Type B pancreatic cell (in vitro differentiated cells): ENCODE results near the gene PLA2R1. TPM values are rescaled to one million over a fixed set of nuclear protein-coding genes. Genes with fewer than 3 reads are reported as not detected.
"Not testable (repeated sequence)": the region's sequence is repeated elsewhere in the genome, so short reads cannot be mapped to it uniquely, and the experiment has no call there.

Experiments used
- DNase-seq: peaks from one replicate; pipeline ENCODE4 v3.0.0; 2021; ENCODE audit warnings: mixed read lengths; ENCODE audit not compliant: unreplicated experiment; ENCODE audit errors: extremely low spot score
- H3K27ac Mint-ChIP-seq: 2 replicates; pipeline ENCODE4 v1.8.0; 2021; ENCODE audit warnings: mild to moderate bottlenecking, mixed read lengths
- H3K27me3 Mint-ChIP-seq: 2 replicates; pipeline ENCODE4 v1.8.0; 2021; ENCODE audit warnings: mixed read lengths
- H3K36me3 Mint-ChIP-seq: 2 replicates; pipeline ENCODE4 v1.8.0; 2021; ENCODE audit warnings: mixed read lengths
- H3K4me1 Mint-ChIP-seq: one replicate; pipeline ENCODE4 v1.8.0; 2021; ENCODE audit warnings: mixed read lengths; ENCODE audit not compliant: unreplicated experiment
- H3K4me3 Mint-ChIP-seq: 2 replicates; pipeline ENCODE4 v1.8.0; 2021; ENCODE audit warnings: mild to moderate bottlenecking, mixed read lengths
- H3K9me3 Mint-ChIP-seq: 2 replicates; pipeline ENCODE4 v1.8.0; 2021; ENCODE audit warnings: mixed read lengths
- total RNA-seq: library from RNA; stranded (reverse); gene quantifications from 2 replicates; pipeline ENCODE4 v1.2.1, GENCODE V29; 2021; ENCODE audit warnings: low replicate concordance
- TF ChIP-seq, protein P1 (sequence below): fragments of 200-600 bp; sonication (generic); conservative IDR thresholded peaks from 2 replicates; pipeline ENCODE4 v1.5.0; 2021; ENCODE audit warnings: antibody characterized with exemption, mild to moderate bottlenecking

The PLA2R1 gene
- total RNA-seq, 1 donor from 2014 or later = 3.6 TPM

DNA sequence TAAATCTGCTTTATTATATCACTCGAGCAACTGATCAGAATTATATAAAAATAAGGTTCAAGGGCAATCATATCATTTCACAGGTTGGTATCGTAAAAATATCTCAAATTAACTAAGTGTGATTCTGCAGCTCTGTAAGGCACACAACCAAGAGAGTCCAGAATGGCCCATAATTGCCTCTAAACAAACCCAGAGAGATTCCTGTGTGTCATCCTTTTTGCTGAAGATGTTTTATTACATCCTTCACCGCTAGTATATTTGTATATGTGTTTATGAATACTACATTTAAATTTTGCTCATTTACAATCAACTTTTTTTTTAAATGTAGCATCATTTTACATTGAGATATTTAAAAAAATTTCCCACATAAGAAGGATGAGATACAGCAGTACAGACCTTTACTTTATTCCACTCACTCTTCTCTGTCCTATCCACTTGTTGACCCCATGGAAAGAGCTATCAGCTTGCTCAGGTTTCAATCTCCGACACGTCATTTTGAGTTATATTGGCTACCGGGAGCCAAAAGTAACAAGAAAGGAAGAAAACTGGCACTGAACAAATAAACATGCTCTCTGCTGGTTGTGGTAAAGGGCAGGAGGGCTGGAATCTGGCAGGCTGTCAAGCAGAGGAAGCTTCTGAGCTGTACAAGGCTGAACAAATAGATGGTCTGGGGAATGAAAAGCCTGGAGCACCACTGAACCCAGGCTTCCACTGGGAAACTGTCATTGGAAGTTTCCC is 23.1 kb downstream of the PLA2R1 start:
- DNase-seq = no peak
- Mint-ChIP-seq H3K36me3 (no peaks in the 10 kb centered on the region), H3K27ac (no peak overlapping the region), H3K27me3 (no peaks in the 10 kb centered on the region), H3K4me3 (no peak overlapping the region), H3K9me3 (no peaks in the 10 kb centered on the region), H3K4me1 (no peaks in the 10 kb centered on the region)
- TF ChIP-seq, protein P1, sequence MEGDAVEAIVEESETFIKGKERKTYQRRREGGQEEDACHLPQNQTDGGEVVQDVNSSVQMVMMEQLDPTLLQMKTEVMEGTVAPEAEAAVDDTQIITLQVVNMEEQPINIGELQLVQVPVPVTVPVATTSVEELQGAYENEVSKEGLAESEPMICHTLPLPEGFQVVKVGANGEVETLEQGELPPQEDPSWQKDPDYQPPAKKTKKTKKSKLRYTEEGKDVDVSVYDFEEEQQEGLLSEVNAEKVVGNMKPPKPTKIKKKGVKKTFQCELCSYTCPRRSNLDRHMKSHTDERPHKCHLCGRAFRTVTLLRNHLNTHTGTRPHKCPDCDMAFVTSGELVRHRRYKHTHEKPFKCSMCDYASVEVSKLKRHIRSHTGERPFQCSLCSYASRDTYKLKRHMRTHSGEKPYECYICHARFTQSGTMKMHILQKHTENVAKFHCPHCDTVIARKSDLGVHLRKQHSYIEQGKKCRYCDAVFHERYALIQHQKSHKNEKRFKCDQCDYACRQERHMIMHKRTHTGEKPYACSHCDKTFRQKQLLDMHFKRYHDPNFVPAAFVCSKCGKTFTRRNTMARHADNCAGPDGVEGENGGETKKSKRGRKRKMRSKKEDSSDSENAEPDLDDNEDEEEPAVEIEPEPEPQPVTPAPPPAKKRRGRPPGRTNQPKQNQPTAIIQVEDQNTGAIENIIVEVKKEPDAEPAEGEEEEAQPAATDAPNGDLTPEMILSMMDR = no peak

DNA sequence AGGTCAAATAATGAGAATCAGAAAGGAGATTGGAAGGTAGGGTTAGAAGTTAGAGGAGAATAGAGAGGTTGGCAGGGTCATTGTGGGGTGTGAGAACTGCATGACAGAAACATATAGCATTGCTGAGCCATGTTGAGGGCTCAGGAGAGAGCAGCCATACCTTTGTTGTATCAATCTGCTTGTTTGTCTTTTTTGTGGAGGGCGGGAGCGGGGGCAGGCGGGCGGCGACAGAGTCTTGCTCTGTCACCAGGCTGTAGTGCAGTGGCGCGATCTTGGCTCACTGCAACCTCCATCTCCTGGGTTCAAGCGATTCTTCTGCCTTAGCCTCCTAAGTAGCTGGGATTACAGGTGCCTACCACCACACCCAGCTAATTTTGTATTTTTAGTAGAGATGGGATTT is 23.8 kb downstream of the PLA2R1 start:
- not testable (repeated sequence) for H3K27ac Mint-ChIP-seq

DNA sequence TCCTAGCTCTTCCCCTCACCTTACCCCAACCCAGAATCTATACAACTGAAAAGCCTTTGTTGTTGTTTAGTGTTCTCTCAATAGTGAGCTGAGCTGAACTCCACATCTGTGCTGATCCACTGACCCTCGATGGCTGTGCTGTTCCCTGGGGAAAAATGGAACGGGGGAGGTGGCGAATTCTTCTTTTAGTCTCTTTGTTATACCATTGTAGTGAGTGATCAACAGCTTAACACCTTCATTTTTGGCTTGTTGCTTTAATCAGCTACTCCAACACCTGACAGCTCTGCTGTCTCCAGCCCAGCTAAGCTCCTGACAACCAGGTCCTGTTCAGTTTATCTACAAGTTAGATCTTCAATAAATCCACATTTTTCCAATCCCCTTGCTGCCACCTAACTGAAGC is 25.7 kb downstream of the PLA2R1 start:
- H3K36me3 Mint-ChIP-seq = no peaks in the 10 kb centered on the region
- H3K9me3 Mint-ChIP-seq = no peaks in the 10 kb centered on the region
- no peaks in the 10 kb centered on the region for H3K27me3 Mint-ChIP-seq
- TF ChIP-seq, protein P1 = no peak
- DNase-seq = no peak
- H3K27ac Mint-ChIP-seq = no peak overlapping the region
- H3K4me1 Mint-ChIP-seq = no peaks in the 10 kb centered on the region
- no peak overlapping the region for H3K4me3 Mint-ChIP-seq

More for the DNA sequence above, 23.8 kb downstream of the PLA2R1 start:
- not testable (repeated sequence) for H3K27me3 Mint-ChIP-seq, H3K9me3 Mint-ChIP-seq, DNase-seq, H3K4me3 Mint-ChIP-seq, H3K4me1 Mint-ChIP-seq, H3K36me3 Mint-ChIP-seq

DNA sequence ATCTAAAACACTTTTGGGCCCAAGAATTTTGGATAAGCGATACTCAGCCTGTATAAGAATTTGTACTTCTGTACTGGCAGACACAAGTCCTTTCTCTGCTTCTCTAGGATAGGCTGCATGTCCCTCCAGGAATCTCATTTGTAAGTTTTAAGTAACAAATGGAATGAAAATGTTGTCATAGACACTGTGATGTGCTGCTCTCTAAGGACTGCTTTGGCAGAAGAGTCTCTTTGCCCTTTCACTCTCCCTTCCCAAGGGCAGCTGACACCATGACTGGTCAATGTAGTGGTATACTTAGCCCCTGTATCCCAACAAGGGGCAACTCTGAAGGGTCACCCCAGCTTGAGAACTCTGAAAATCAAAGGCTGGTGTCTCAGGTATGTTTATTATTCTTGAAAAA is 27.3 kb downstream of the PLA2R1 start:
- Mint-ChIP-seq H3K9me3 (no peaks in the 10 kb centered on the region), H3K4me3 (no peak overlapping the region), H3K4me1 (no peaks in the 10 kb centered on the region), H3K27me3 (no peaks in the 10 kb centered on the region), H3K36me3 (no peaks in the 10 kb centered on the region), H3K27ac (no peak overlapping the region)
- DNase-seq = no peak
- TF ChIP-seq, protein P1 = no peak

DNA sequence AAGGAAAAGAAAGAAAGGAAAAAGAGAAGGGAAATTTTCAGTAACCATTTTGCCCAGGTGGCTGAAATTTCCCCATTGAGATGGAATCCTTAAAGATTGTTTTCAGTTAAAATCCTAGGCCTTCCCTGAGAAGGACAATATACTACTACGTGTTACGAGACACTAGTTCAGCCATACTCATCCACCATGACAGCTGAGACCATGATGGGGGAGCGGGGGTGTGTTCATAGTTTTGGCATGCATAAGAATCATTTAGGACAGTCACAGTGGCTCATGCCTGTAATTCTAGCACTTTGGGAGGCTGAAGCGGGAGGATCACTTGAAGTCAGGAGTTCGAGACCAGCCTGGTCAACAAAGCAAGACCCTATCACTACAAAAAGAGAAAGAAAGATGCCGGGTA is 28.0 kb downstream of the PLA2R1 start:
- Mint-ChIP-seq H3K27ac (no peak overlapping the region), H3K4me1 (no peaks in the 10 kb centered on the region), H3K4me3 (no peak overlapping the region), H3K9me3 (no peaks in the 10 kb centered on the region), H3K36me3 (no peaks in the 10 kb centered on the region), H3K27me3 (no peaks in the 10 kb centered on the region)
- no peak for DNase-seq
- TF ChIP-seq, protein P1 = no peak

DNA sequence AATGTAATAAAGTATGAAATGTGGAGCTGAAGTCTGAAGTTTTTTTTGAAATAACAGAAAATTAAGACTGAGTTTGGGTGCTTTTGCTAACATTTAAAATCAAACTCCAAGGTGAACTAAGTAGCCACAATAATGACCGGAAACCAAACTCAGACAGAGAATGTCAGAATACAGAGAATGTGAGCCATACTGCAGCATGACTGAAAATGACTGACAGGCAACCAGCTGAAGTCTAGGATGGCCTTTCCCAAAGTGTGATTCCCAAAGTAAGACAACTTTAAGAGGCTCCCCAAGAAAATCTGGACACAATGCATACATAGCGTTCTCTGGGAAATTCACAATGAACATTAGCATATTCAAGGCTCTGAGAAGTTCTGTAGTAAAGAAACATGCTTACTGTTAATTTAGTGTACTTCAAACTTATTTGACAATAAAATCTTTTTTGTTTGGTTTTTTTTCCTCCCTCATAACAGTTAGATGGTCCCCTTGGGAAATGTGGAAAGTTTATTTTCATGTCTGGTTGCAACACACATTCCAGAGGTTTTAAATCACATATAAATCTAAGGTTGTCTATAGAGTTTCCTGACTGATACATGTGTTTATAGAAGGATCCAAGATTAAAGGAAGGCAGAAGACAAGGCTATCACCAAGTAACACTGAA is 28.6 kb downstream of the PLA2R1 start:
- Mint-ChIP-seq H3K9me3 (no peaks in the 10 kb centered on the region), H3K4me3 (no peak overlapping the region), H3K27ac (no peak overlapping the region), H3K36me3 (no peaks in the 10 kb centered on the region), H3K27me3 (no peaks in the 10 kb centered on the region), H3K4me1 (no peaks in the 10 kb centered on the region)
- no peak for DNase-seq
- TF ChIP-seq, protein P1 = no peak
